Right lung (tissue), 5 donors: Measurements from ENCODE around the gene CDK5RAP2. TPM values are rescaled to one million over a fixed set of nuclear protein-coding genes. Genes with fewer than 3 reads are reported as not detected.

Experiments used
- DNase-seq, 2 donors: peaks; one replicate each; pipeline ENCODE4 v3.0.0-alpha.2; 2013
- polyA plus RNA-seq, 5 donors: library from polyadenylated mRNA; unstranded; fragments of 120-200 nt; gene quantifications; one replicate each; pipeline versions ENCODE4 v1.2.1 to v1.2.3, GENCODE V29; 2013; ENCODE audit warnings: inconsistent platforms in 1 of 5, low replicate concordance in 1 of 5; ENCODE audit not compliant: insufficient read length in 5 of 5, insufficient read depth in 1 of 5

CDK5RAP2 gene
- polyA plus RNA-seq, 5 donors, result 51.7 to 75.6 (median 68.1) TPM

- no peak for DNase-seq
Observed at GRCh38 chr9:120438836-120439546, 141.0 kb downstream of the CDK5RAP2 start.

GRCh38 chr9:120438111-120438510, 141.9 kb downstream of the CDK5RAP2 start:
- no peak for DNase-seq

GRCh38 chr9:120436983-120437475, 142.9 kb downstream of the CDK5RAP2 start:
- DNase-seq, result peak; percentile 40 to 47

- no peak for DNase-seq
Observed at GRCh38 chr9:120436446-120436845, 143.5 kb downstream of the CDK5RAP2 start.

GRCh38 chr9:120435091-120435490, 144.9 kb downstream of the CDK5RAP2 start:
- no peak for DNase-seq

- peak; percentile 77 to 85 for DNase-seq
Observed at GRCh38 chr9:120434532-120434931, 145.4 kb downstream of the CDK5RAP2 start.

- no peak for DNase-seq
Observed at GRCh38 chr9:120433701-120434100, 146.3 kb downstream of the CDK5RAP2 start.

GRCh38 chr9:120432600-120432999, 147.4 kb downstream of the CDK5RAP2 start:
- no peak for DNase-seq

- no peak for DNase-seq
Observed at GRCh38 chr9:120431268-120431667, 148.7 kb downstream of the CDK5RAP2 start.

GRCh38 chr9:120424248-120424647, 155.7 kb downstream of the CDK5RAP2 start:
- no peak for DNase-seq

- no peak for DNase-seq
Observed at GRCh38 chr9:120423812-120424211, 156.2 kb downstream of the CDK5RAP2 start.

- DNase-seq, result no peak
Observed at GRCh38 chr9:120421977-120422376, 158.0 kb downstream of the CDK5RAP2 start.

GRCh38 chr9:120418315-120418714, 161.7 kb downstream of the CDK5RAP2 start:
- DNase-seq, result no peak

GRCh38 chr9:120416781-120417427, 163.1 kb downstream of the CDK5RAP2 start:
- no peak for DNase-seq

- DNase-seq, result no peak
Observed at GRCh38 chr9:120413121-120414048, 166.6 kb downstream of the CDK5RAP2 start.

- DNase-seq, result no peak
Observed at GRCh38 chr9:120412425-120412951, 167.5 kb downstream of the CDK5RAP2 start.

- no peak for DNase-seq
Observed at GRCh38 chr9:120411862-120412424, 168.0 kb downstream of the CDK5RAP2 start.

GRCh38 chr9:120410925-120411501, 169.0 kb downstream of the CDK5RAP2 start:
- DNase-seq, result no peak

GRCh38 chr9:120408680-120409258, 171.2 kb downstream of the CDK5RAP2 start:
- DNase-seq, result no peak

- no peak for DNase-seq
Observed at GRCh38 chr9:120405860-120406259, 174.1 kb downstream of the CDK5RAP2 start.

GRCh38 chr9:120405134-120405533, 174.8 kb downstream of the CDK5RAP2 start:
- no peak for DNase-seq
